ENCODE results near the gene ENOPH1.

Gene ENOPH1

DNA sequence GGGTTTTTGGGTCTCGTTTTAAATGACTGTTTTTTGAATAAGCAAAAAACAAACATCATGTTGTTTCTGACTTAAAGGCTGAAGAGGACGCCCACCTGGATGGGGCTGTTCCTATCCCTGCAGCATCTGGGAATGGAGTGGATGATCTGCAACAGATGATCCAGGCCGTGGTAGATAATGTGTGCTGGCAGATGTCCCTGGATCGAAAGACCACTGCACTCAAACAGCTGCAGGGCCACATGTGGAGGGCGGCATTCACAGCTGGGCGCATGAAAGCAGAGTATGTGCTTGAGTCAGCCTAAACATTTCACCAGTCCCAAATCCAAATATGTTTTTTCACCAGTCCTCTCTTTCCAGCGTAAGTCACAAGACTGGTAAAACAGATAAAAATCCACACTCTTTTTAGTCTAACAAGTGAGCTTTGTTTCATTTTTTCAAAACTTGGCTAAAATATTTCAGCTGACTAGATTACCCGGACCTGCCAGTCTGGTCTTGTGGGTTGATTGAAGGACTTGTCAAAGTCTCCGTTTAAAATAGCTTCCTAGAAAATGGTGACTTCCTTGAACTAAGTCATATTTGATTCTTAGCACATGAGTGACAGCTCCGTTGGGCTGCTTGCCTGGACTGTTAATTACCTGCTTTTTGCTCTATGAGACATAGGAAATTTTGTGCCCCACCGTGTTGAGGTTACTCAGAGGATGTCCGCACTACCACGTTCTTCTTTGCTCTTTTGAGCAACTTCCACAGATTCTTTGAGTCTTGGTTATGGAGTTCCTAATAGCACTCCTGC lies 20.8 kb downstream of the ENOPH1 start:
- TF ChIP-seq SPI1 (IDR thresholded peaks at IDR 0.05; ENCODE audit: borderline replicate concordance, low read depth) (no peak), POLR2AphosphoS5 (IDR thresholded peaks at IDR 0.05; ENCODE audit: low read depth) (no peak)
- TF ChIP-seq, protein P1, sequence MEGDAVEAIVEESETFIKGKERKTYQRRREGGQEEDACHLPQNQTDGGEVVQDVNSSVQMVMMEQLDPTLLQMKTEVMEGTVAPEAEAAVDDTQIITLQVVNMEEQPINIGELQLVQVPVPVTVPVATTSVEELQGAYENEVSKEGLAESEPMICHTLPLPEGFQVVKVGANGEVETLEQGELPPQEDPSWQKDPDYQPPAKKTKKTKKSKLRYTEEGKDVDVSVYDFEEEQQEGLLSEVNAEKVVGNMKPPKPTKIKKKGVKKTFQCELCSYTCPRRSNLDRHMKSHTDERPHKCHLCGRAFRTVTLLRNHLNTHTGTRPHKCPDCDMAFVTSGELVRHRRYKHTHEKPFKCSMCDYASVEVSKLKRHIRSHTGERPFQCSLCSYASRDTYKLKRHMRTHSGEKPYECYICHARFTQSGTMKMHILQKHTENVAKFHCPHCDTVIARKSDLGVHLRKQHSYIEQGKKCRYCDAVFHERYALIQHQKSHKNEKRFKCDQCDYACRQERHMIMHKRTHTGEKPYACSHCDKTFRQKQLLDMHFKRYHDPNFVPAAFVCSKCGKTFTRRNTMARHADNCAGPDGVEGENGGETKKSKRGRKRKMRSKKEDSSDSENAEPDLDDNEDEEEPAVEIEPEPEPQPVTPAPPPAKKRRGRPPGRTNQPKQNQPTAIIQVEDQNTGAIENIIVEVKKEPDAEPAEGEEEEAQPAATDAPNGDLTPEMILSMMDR (IDR thresholded peaks at IDR 0.05; ENCODE audit: insufficient read depth, low read length) = no peak
- H3K27me3 ChIP-seq (ENCODE audit: insufficient read depth, poor library complexity, severe bottlenecking) = no peaks in the 10 kb centered on the region
- H3K27ac ChIP-seq (replicated peaks) = no peak overlapping the region
- H3K4me3 ChIP-seq (replicated peaks; ENCODE audit: insufficient read depth, low read length) = no peak overlapping the region
- DNase-seq (ENCODE audit: low read depth in 1 of 2, low spot score in 1 of 2) = no peak

DNA sequence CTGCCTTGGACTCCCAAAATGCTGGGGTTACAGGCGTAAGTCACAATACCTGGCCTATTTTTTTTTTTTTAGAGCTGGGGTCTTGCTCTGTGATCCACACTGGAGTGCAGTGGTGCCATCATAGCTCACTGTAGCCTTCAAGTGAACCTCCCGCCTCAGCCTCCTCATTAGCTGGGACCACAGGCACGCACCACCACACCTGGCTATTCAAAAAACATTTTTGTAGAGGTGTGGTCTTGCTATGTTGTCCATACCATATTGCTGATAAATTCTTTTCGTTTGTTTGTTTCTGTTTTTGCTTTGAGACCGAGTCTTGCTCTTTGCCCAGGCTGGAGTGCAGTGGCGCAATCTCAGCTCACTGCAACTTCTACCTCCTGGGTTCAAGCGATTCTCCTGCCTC lies 21.6 kb downstream of the ENOPH1 start:
- no peaks in the 10 kb centered on the region for H3K27me3 ChIP-seq (ENCODE audit: insufficient read depth, poor library complexity, severe bottlenecking)
- no peak overlapping the region for H3K4me3 ChIP-seq (replicated peaks; ENCODE audit: insufficient read depth, low read length)
- no peak for DNase-seq (ENCODE audit: low read depth in 1 of 2, low spot score in 1 of 2)
- H3K27ac ChIP-seq (replicated peaks) = no peak overlapping the region
- TF ChIP-seq, protein P1 (IDR thresholded peaks at IDR 0.05; ENCODE audit: insufficient read depth, low read length) = no peak
- TF ChIP-seq, protein P2, sequence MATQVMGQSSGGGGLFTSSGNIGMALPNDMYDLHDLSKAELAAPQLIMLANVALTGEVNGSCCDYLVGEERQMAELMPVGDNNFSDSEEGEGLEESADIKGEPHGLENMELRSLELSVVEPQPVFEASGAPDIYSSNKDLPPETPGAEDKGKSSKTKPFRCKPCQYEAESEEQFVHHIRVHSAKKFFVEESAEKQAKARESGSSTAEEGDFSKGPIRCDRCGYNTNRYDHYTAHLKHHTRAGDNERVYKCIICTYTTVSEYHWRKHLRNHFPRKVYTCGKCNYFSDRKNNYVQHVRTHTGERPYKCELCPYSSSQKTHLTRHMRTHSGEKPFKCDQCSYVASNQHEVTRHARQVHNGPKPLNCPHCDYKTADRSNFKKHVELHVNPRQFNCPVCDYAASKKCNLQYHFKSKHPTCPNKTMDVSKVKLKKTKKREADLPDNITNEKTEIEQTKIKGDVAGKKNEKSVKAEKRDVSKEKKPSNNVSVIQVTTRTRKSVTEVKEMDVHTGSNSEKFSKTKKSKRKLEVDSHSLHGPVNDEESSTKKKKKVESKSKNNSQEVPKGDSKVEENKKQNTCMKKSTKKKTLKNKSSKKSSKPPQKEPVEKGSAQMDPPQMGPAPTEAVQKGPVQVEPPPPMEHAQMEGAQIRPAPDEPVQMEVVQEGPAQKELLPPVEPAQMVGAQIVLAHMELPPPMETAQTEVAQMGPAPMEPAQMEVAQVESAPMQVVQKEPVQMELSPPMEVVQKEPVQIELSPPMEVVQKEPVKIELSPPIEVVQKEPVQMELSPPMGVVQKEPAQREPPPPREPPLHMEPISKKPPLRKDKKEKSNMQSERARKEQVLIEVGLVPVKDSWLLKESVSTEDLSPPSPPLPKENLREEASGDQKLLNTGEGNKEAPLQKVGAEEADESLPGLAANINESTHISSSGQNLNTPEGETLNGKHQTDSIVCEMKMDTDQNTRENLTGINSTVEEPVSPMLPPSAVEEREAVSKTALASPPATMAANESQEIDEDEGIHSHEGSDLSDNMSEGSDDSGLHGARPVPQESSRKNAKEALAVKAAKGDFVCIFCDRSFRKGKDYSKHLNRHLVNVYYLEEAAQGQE (IDR thresholded peaks at IDR 0.05; ENCODE audit: insufficient replicate concordance, low read depth) = no peak
- no peak for TF ChIP-seq SPI1 (IDR thresholded peaks at IDR 0.05; ENCODE audit: borderline replicate concordance, low read depth)
- TF ChIP-seq GABPA (IDR thresholded peaks at IDR 0.05; ENCODE audit: low read depth) = no peak
- TF ChIP-seq POLR2AphosphoS5 (IDR thresholded peaks at IDR 0.05; ENCODE audit: low read depth) = no peak

DNA sequence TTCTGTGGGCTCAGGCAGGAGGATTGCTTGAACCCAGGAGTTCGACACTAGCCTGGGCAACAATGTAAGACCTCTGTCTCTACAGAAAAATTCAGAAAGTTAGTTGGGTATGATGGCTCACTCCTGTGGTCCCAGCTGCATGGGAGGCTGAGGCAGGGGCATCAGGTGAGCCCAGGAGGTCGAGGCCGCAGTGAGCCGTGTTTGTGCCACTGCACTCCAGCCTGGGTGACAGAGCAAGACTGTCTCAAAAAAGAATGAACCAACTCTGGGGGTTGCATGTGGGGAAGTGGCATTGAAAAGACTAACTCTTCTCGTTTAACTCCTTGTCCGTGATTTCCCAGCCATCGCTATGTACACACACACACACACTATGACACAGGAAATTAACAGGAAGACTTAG lies 26.9 kb downstream of the ENOPH1 start:
- H3K27me3 ChIP-seq (ENCODE audit: insufficient read depth, poor library complexity, severe bottlenecking) = no peaks in the 10 kb centered on the region
- TF ChIP-seq POLR2AphosphoS5 (IDR thresholded peaks at IDR 0.05; ENCODE audit: low read depth) = no peak
- TF ChIP-seq, protein P1 (IDR thresholded peaks at IDR 0.05; ENCODE audit: insufficient read depth, low read length) = no peak
- no peak for TF ChIP-seq SPI1 (IDR thresholded peaks at IDR 0.05; ENCODE audit: borderline replicate concordance, low read depth)
- no peak for TF ChIP-seq GABPA (IDR thresholded peaks at IDR 0.05; ENCODE audit: low read depth)
- TF ChIP-seq, protein P2 (IDR thresholded peaks at IDR 0.05; ENCODE audit: insufficient replicate concordance, low read depth) = no peak
- no peak overlapping the region for H3K4me3 ChIP-seq (replicated peaks; ENCODE audit: insufficient read depth, low read length)
- no peak for DNase-seq (ENCODE audit: low read depth in 1 of 2, low spot score in 1 of 2)
- no peak overlapping the region for H3K27ac ChIP-seq (replicated peaks)

Data from HL-60 (cell line).